Hematopoietic multipotent progenitor cell (in vitro differentiated cells): ENCODE results near the gene DNAH7. TPM values are rescaled to one million over a fixed set of nuclear protein-coding genes. Genes with fewer than 3 reads are reported as not detected.

ENCODE experiments used
- DNase-seq, 3 donors: peaks; one replicate each; pipeline ENCODE4 v3.0.0-alpha.2; 2011 to 2015; ENCODE audit warnings: low read depth in 2 of 3, low spot score in 2 of 3
- total RNA-seq: library from RNA; depleted of rRNA; stranded (reverse); fragments of >200 nt; gene quantifications from one replicate; pipeline ENCODE4 v1.2.3, GENCODE V29; 2012

The DNAH7 gene
- total RNA-seq, 1 donor = under 0.01 TPM

GRCh38 chr2:195879153-195879552 is 189.5 kb downstream of the DNAH7 start:
- no peak for DNase-seq

DNA sequence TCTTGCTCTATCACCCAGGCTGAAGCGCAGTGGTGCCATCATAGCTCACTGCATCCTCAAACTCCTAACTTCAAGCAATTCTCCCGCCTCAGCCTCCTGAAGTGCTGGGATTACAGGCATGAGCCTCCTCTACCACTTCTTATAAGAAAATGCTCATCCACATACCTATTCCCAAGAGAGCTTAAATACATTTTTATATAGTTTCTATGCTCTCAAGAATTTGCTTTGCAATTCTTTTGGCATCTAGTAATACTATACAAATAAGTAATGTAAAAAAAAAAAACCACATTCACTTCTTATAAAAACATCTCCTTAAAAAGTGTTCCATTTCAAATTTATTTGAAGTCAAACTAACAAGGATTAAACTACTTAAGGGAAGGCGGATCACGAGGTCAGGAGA is 197.3 kb downstream of the DNAH7 start:
- no peak for DNase-seq

GRCh38 chr2:195864316-195864715 is 204.3 kb downstream of the DNAH7 start:
- DNase-seq = no peak

GRCh38 chr2:195863564-195863963 is 205.1 kb downstream of the DNAH7 start:
- no peak for DNase-seq

- DNase-seq = no peak
Observed at GRCh38 chr2:195863121-195863520, 205.5 kb downstream of the DNAH7 start.

DNA sequence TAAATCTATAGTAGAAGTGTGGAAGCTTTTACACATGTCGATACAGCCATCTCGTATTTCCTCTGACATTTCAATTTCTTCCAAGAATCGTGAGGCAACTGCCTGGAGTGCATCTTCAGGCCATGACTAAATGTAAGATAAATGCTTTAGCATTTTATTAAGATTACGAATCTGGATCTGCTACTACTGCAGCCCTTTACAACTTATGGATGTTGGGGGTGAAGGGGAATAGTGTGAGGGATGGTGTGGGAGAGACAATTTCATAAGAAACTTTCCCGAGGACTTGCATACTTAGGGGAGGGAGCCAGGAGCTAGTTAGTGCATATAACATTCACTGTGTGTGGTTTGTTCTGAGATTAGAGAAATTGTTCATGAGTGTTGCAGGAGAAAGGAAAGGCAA is 206.8 kb downstream of the DNAH7 start:
- no peak for DNase-seq

GRCh38 chr2:195859513-195859912 is 209.1 kb downstream of the DNAH7 start:
- no peak for DNase-seq

- DNase-seq = no peak
Observed at GRCh38 chr2:195857132-195857531, 211.5 kb downstream of the DNAH7 start.

- DNase-seq = no peak
Observed at GRCh38 chr2:195850764-195851163, 217.9 kb downstream of the DNAH7 start.

GRCh38 chr2:195848119-195848899 is 220.3 kb downstream of the DNAH7 start:
- peak in 2 of 3 donors; percentile 2 to 33 for DNase-seq

DNA sequence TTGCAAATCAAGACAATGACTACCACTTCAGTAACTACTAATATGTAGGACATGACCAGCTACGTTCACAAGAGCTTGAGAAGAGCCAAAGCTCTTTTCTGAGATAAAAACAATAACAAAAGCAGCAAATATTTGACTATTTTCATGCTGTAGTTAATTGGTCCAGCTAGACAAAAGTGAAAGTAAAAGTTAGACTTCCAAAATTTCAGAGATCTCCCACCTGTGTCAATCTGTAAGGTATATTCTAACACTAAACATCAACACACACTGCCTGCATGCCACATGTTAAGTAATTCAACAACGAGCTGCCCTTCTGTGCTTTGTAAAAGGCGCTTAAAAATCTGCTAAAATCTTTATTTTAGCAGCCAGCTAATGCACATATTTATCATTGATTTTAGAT is 225.7 kb downstream of the DNAH7 start:
- DNase-seq = no peak

- no peak for DNase-seq
Observed at GRCh38 chr2:195838002-195838401, 230.6 kb downstream of the DNAH7 start.

- no peak for DNase-seq
Observed at GRCh38 chr2:195836002-195836401, 232.6 kb downstream of the DNAH7 start.

- DNase-seq = no peak
Observed at GRCh38 chr2:195834836-195835235, 233.8 kb downstream of the DNAH7 start.

DNA sequence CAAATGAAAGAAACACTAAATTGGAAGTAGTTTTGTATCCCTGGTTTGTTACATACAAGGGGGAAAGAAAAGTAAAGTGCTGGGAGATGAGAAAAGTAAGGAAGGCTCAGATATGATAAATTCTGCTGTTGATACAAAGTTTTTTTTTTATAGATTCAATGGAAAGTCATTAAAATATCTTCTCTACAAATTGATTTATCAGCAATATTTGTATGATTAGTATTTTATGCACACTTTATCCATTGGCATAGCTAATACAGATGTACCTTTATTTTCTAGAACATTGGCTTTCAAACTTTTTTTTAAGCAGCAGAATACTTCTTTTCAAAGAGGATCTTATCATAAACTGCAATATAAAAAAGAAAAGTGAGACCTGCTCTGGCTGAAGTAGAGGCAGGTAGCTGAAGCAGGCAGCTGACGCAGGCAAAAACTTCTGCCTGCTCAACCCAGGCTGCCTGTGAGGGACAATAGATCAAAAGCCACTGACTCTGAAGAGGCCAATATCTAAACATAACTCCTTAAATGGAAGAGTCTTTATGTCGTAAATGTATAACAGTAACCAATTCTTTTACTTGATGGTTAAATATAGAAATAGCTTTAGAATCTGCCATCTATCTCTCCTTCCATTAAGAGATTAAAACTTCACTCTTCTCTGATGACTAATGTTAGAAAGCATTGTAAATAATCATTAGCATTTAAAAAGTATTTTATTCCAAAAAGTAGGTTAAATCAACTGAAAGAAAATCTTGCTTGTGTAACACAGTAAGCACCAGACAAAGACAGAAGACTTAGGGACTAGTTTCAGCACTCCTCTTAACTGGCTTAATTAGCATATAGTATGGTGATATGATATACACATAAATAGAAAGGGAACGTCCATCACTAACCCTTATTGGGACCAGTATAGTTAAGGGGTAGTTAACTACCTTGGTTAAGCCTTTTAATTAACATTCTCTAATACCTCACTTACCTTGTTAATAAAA is 237.4 kb downstream of the DNAH7 start:
- DNase-seq = no peak

DNA sequence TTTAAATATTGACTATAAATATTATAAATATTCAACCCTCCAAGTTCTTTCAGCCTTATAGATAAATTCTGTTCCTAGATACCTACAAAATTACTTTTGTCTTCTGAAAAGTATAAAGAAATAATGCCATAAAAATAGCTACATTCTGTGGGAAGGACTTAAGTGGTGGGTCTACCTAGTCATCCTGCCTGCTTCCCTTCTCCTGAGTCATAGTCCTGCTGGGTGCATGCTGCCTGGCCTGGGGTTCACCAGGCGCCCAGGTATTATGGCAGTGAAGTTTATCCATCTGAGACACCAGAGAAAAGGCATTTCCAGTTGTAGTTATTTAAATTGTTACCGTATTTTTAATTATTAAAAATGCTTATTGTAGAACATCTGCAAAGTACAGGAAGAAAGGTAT is 244.2 kb downstream of the DNAH7 start:
- DNase-seq = no peak

GRCh38 chr2:195823206-195823605 is 245.4 kb downstream of the DNAH7 start:
- no peak for DNase-seq

DNA sequence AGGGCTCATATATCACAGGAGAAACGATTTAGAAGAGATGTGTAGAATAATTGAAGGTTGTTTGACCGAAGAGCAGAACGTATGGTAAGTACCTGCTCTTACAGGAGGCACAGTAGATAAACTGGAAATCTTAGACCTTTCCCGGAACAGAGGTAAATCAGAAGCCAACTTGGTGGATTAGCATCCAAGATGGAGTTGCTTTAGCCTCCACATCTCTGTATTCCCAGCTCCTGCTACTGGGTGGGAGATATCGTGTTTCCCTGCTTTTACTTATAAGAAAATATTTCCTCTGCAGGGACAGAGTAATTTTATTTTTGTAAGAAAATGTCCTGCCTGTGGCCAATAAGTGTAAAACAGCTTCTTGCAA is 247.1 kb downstream of the DNAH7 start:
- DNase-seq = no peak

GRCh38 chr2:195820867-195821565 is 247.6 kb downstream of the DNAH7 start:
- no peak for DNase-seq

DNA sequence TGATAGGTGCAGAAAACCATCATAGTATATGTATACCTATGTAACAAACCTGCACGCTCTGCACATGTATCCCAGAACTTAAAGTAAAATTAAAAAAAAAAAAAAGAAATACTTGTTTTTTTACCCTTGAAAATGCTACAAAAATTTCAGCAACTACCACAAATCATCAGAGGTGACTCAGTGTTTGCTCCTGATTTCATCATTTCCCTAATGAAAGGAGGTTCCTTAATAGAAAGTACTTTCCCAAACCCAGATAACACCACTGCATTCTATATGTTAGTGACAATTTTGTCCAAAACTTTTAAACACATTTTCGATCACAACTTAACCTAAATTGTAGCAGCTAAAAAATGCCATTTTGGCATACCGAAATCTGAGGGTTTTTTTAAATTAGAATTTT is 248.3 kb downstream of the DNAH7 start:
- DNase-seq = no peak

- no peak for DNase-seq
Observed at GRCh38 chr2:195819276-195819675, 249.4 kb downstream of the DNAH7 start.
